GM19438 (cell line): ENCODE results near the gene FUCA1.
"Not testable (repeated sequence)": the region's sequence is repeated elsewhere in the genome, so short reads cannot be mapped to it uniquely, and the experiment has no call there.

Experiments
- ATAC-seq: cut with Tn5 transposase; IDR thresholded peaks from one replicate; pipeline ENCODE4 v1.9.1; 2021; ENCODE audit warnings: low read depth; ENCODE audit not compliant: unreplicated experiment

Gene FUCA1

GRCh38 chr1:23896491-23896890 is 28.4 kb upstream of the FUCA1 start:
- ATAC-seq = no peak

- no peak for ATAC-seq
Observed at GRCh38 chr1:23895993-23896392, 27.9 kb upstream of the FUCA1 start.

GRCh38 chr1:23895082-23895481 is 27.0 kb upstream of the FUCA1 start:
- ATAC-seq = no peak

GRCh38 chr1:23889074-23889473 is 21.0 kb upstream of the FUCA1 start:
- no peak for ATAC-seq

GRCh38 chr1:23885222-23885621 is 17.1 kb upstream of the FUCA1 start:
- no peak for ATAC-seq

- no peak for ATAC-seq
Observed at GRCh38 chr1:23882746-23883145, 14.7 kb upstream of the FUCA1 start.

GRCh38 chr1:23879809-23880208 is 11.7 kb upstream of the FUCA1 start:
- no peak for ATAC-seq

- no peak for ATAC-seq
Observed at GRCh38 chr1:23878668-23879067, 10.6 kb upstream of the FUCA1 start.

- ATAC-seq = no peak
Observed at GRCh38 chr1:23875382-23875781, 7.3 kb upstream of the FUCA1 start.

GRCh38 chr1:23872421-23872820 is 4.3 kb upstream of the FUCA1 start:
- ATAC-seq = no peak

GRCh38 chr1:23869051-23869450 is 961 bp upstream of the FUCA1 start:
- no peak for ATAC-seq

GRCh38 chr1:23868557-23869016 is 497 bp upstream of the FUCA1 start:
- peak; percentile 16 for ATAC-seq

GRCh38 chr1:23867542-23867894 is 572 bp downstream of the FUCA1 start:
- peak; percentile 12 for ATAC-seq

GRCh38 chr1:23865543-23865930 is 2.6 kb downstream of the FUCA1 start:
- ATAC-seq = no peak

GRCh38 chr1:23864801-23865542 is 3.1 kb downstream of the FUCA1 start:
- ATAC-seq = no peak

GRCh38 chr1:23862640-23863039 is 5.5 kb downstream of the FUCA1 start:
- ATAC-seq = no peak

- no peak for ATAC-seq
Observed at GRCh38 chr1:23854568-23854967, 13.5 kb downstream of the FUCA1 start.

GRCh38 chr1:23853124-23853523 is 15.0 kb downstream of the FUCA1 start:
- ATAC-seq = not testable (repeated sequence)

- ATAC-seq = not testable (repeated sequence)
Observed at GRCh38 chr1:23851406-23851805, 16.7 kb downstream of the FUCA1 start.

- no peak for ATAC-seq
Observed at GRCh38 chr1:23848673-23849616, 19.1 kb downstream of the FUCA1 start.

- not testable (repeated sequence) for ATAC-seq
Observed at GRCh38 chr1:23847482-23848095, 20.5 kb downstream of the FUCA1 start.
